Dendritic cell treated with granulocyte-macrophage colony-stimulating factor and Interleukin-4, amounts not matched to agents 40 ng/mL and 50 ng/mL, for 4 days (primary cell): ENCODE results near the gene HOXB2.
A peak's percentile ranks its signal among the peaks of the same experiment; 100 is the strongest.

Experiments used
- H3K27ac Mint-ChIP-seq: one replicate; pipeline ENCODE4 v1.8.0; 2022; ENCODE audit warnings: mild to moderate bottlenecking, mixed read lengths
- H3K27me3 Mint-ChIP-seq: one replicate; pipeline ENCODE4 v1.8.0; 2022; ENCODE audit warnings: mild to moderate bottlenecking, mixed read lengths
- H3K36me3 Mint-ChIP-seq: one replicate; pipeline ENCODE4 v1.8.0; 2022; ENCODE audit warnings: low read depth, mixed read lengths
- H3K4me1 Mint-ChIP-seq: one replicate; pipeline ENCODE4 v1.8.0; 2022; ENCODE audit warnings: low read depth, mixed read lengths
- H3K4me3 Mint-ChIP-seq: one replicate; pipeline ENCODE4 v1.8.0; 2022; ENCODE audit warnings: mild to moderate bottlenecking, moderate library complexity, mixed read lengths
- H3K9me3 Mint-ChIP-seq: one replicate; pipeline ENCODE4 v1.8.0; 2022; ENCODE audit warnings: mixed read lengths
- intact Hi-C: fragments of 100-400 bp; cut with micrococcal nuclease; formaldehyde crosslinking; loops from one replicate; pipeline ENCODE4 v1.15.0; 2022

HOXB2 gene

GRCh38 chr17:48587276-48588073 is 42.6 kb upstream of the HOXB2 start:
- H3K27me3 Mint-ChIP-seq, result peaks cover 100% of the 10 kb centered on the region
- H3K4me1 Mint-ChIP-seq, result peaks cover 61% of the 10 kb centered on the region
- intact Hi-C loops, result no loop called here
- no peaks in the 10 kb centered on the region for H3K9me3 Mint-ChIP-seq
- no peak overlapping the region for H3K4me3 Mint-ChIP-seq
- no peaks in the 10 kb centered on the region for H3K36me3 Mint-ChIP-seq
- peak overlapping the region; percentile 38 for H3K27ac Mint-ChIP-seq

GRCh38 chr17:48586355-48587258 is 41.7 kb upstream of the HOXB2 start:
- H3K27ac Mint-ChIP-seq, result peak overlapping the region; percentile 60
- H3K4me1 Mint-ChIP-seq, result peaks cover 64% of the 10 kb centered on the region
- H3K27me3 Mint-ChIP-seq, result peaks cover 100% of the 10 kb centered on the region
- peak overlapping the region; percentile 86 for H3K4me3 Mint-ChIP-seq
- no peaks in the 10 kb centered on the region for H3K36me3 Mint-ChIP-seq
- H3K9me3 Mint-ChIP-seq, result no peaks in the 10 kb centered on the region
- intact Hi-C loops, result no loop called here

GRCh38 chr17:48584223-48584741 is 39.4 kb upstream of the HOXB2 start:
- H3K27ac Mint-ChIP-seq, result no peak overlapping the region

GRCh38 chr17:48583708-48584222 is 38.9 kb upstream of the HOXB2 start:
- Mint-ChIP-seq H3K27ac (no peak overlapping the region), H3K36me3 (no peaks in the 10 kb centered on the region), H3K4me1 (peaks cover 74% of the 10 kb centered on the region), H3K4me3 (no peak overlapping the region), H3K27me3 (peaks cover 100% of the 10 kb centered on the region), H3K9me3 (no peaks in the 10 kb centered on the region)
- intact Hi-C loops, result no loop called here

More at GRCh38 chr17:48584223-48584741, 39.4 kb upstream of the HOXB2 start:
- no peaks in the 10 kb centered on the region for H3K9me3 Mint-ChIP-seq
- no peaks in the 10 kb centered on the region for H3K36me3 Mint-ChIP-seq
- peaks cover 100% of the 10 kb centered on the region for H3K27me3 Mint-ChIP-seq
- H3K4me3 Mint-ChIP-seq, result no peak overlapping the region
- intact Hi-C loops, result no loop called here
- peaks cover 69% of the 10 kb centered on the region for H3K4me1 Mint-ChIP-seq

- no peak overlapping the region for H3K4me3 Mint-ChIP-seq
- no peak overlapping the region for H3K27ac Mint-ChIP-seq
- H3K36me3 Mint-ChIP-seq, result no peaks in the 10 kb centered on the region
- peaks cover 70% of the 10 kb centered on the region for H3K4me1 Mint-ChIP-seq
- no peaks in the 10 kb centered on the region for H3K9me3 Mint-ChIP-seq
- intact Hi-C loops, result no loop called here
- H3K27me3 Mint-ChIP-seq, result peaks cover 97% of the 10 kb centered on the region
These were observed 37.8 kb upstream of the HOXB2 start for GRCh38 chr17:48582750-48583069.

- intact Hi-C loops, result no loop called here
- H3K9me3 Mint-ChIP-seq, result no peaks in the 10 kb centered on the region
- H3K27me3 Mint-ChIP-seq, result peaks cover 95% of the 10 kb centered on the region
- no peaks in the 10 kb centered on the region for H3K36me3 Mint-ChIP-seq
- peak overlapping the region; percentile 60 for H3K4me3 Mint-ChIP-seq
- no peak overlapping the region for H3K27ac Mint-ChIP-seq
- H3K4me1 Mint-ChIP-seq, result peaks cover 60% of the 10 kb centered on the region
These were observed 35.0 kb upstream of the HOXB2 start for GRCh38 chr17:48579760-48580554.

GRCh38 chr17:48579471-48579759 is 34.5 kb upstream of the HOXB2 start:
- H3K9me3 Mint-ChIP-seq, result no peaks in the 10 kb centered on the region
- H3K27ac Mint-ChIP-seq, result no peak overlapping the region
- H3K36me3 Mint-ChIP-seq, result no peaks in the 10 kb centered on the region
- H3K4me1 Mint-ChIP-seq, result peaks cover 56% of the 10 kb centered on the region
- peak overlapping the region; percentile 4 for H3K4me3 Mint-ChIP-seq
- intact Hi-C loops, result no loop called here
- peaks cover 94% of the 10 kb centered on the region for H3K27me3 Mint-ChIP-seq

GRCh38 chr17:48578616-48579470 is 33.9 kb upstream of the HOXB2 start:
- Mint-ChIP-seq H3K4me3 (peak overlapping the region; percentile 68), H3K4me1 (peaks cover 56% of the 10 kb centered on the region), H3K27me3 (peaks cover 93% of the 10 kb centered on the region), H3K27ac (peak overlapping the region; percentile 60), H3K36me3 (no peaks in the 10 kb centered on the region), H3K9me3 (no peaks in the 10 kb centered on the region)
- intact Hi-C loops, result no loop called here

GRCh38 chr17:48577946-48578615 is 33.2 kb upstream of the HOXB2 start, which contains the start of gene HOXB4:
HOXB4 (minus strand) TSS chr17:48578350; CDS start chr17:48578319, 31 bp downstream.
- Mint-ChIP-seq H3K9me3 (no peaks in the 10 kb centered on the region), H3K36me3 (no peaks in the 10 kb centered on the region), H3K4me1 (peaks cover 56% of the 10 kb centered on the region), H3K27me3 (peaks cover 85% of the 10 kb centered on the region), H3K4me3 (peak within 1 kb of the TSS; percentile 68), H3K27ac (peak within 1 kb of the TSS; percentile 60)
- intact Hi-C loops, result no loop called here

- no peak overlapping the region for H3K27ac Mint-ChIP-seq
- peaks cover 51% of the 10 kb centered on the region for H3K4me1 Mint-ChIP-seq
- no peaks in the 10 kb centered on the region for H3K36me3 Mint-ChIP-seq
- intact Hi-C loops, result no loop called here
- H3K4me3 Mint-ChIP-seq, result peak overlapping the region; percentile 55
- H3K9me3 Mint-ChIP-seq, result no peaks in the 10 kb centered on the region
- peaks cover 79% of the 10 kb centered on the region for H3K27me3 Mint-ChIP-seq
These were observed 32.5 kb upstream of the HOXB2 start for GRCh38 chr17:48577330-48577945.

GRCh38 chr17:48576479-48577309 is 31.8 kb upstream of the HOXB2 start:
- Mint-ChIP-seq H3K4me3 (peak overlapping the region; percentile 64), H3K36me3 (no peaks in the 10 kb centered on the region), H3K27me3 (peaks cover 71% of the 10 kb centered on the region), H3K27ac (no peak overlapping the region), H3K4me1 (peaks cover 44% of the 10 kb centered on the region), H3K9me3 (no peaks in the 10 kb centered on the region)
- intact Hi-C loops, result no loop called here
